Prostate gland (tissue), 2 donors: Measurements from ENCODE around the gene STEAP1B. TPM values are rescaled to one million over a fixed set of nuclear protein-coding genes. Genes with fewer than 3 reads are reported as not detected.

ENCODE experiments used
- DNase-seq: peaks from one replicate; pipeline ENCODE4 v3.0.0-alpha.2; 2019; ENCODE audit warnings: low spot score
- H3K27ac ChIP-seq, 2 donors: fragments of 200-600 bp; sonication (generic); 2 replicates each; pipeline ENCODE4 v1.5.1; 2017 to 2019
- H3K27me3 ChIP-seq: fragments of 200-600 bp; sonication (generic); replicated peaks from 2 replicates; pipeline ENCODE4 v1.5.1; 2019; ENCODE audit not compliant: insufficient read depth
- H3K36me3 ChIP-seq, 2 donors: fragments of 200-600 bp; sonication (generic); 1 replicate in 1 of 2; 2 replicates in 1 of 2; pipeline versions ENCODE4 v1.5.1 to v1.8.1; 2017 to 2019
- H3K4me1 ChIP-seq: fragments of 200-600 bp; sonication (generic); replicated peaks from 2 replicates; pipeline ENCODE4 v1.5.1; 2019
- H3K4me3 ChIP-seq, 2 donors: fragments of 200-600 bp; sonication (generic); 2 replicates each; pipeline ENCODE4 v1.5.1; 2017 to 2019
- H3K9me3 ChIP-seq: fragments of 200-600 bp; sonication (generic); 2 replicates; pipeline ENCODE4 v1.5.1; 2017
- POLR2A ChIP-seq: fragments of 450-650 bp; IDR thresholded peaks from one replicate; pipeline ENCODE4 v1.6.1; 2016; ENCODE audit warnings: antibody characterized with exemption, mild to moderate bottlenecking
- POLR2AphosphoS5 ChIP-seq: sonication (generic); formaldehyde crosslinking; IDR thresholded peaks from one replicate; pipeline ENCODE4 v1.6.1; 2017; ENCODE audit warnings: antibody characterized with exemption
- WGBS: methylation state at CpG from one replicate; pipeline ENCODE4 v1.1.5; 2018; 5-methylcytosine and 5-hydroxymethylcytosine counted together
- intact Hi-C: fragments of 100-400 bp; cut with DNase I; formaldehyde crosslinking; loops from one replicate; pipeline ENCODE4 v1.14.2; 2022
- total RNA-seq, 2 donors: library from RNA; depleted of rRNA; stranded (reverse); fragments of >200 nt; gene quantifications; one replicate each; pipeline ENCODE4 v1.1.0, GENCODE V29; 2016
- TF ChIP-seq, protein P1 (sequence below), 4 experiments: fragments of 200-600 bp in 2 of 4; fragments of 450-650 bp in 2 of 4; sonication (generic) in 2 of 4; IDR thresholded peaks; 1 replicate in 3 of 4; 2 replicates in 1 of 4; pipeline ENCODE4 v1.5.1; 2016 to 2019; ENCODE audit warnings: antibody characterized with exemption in 4 of 4, mild to moderate bottlenecking in 2 of 4, moderate library complexity in 2 of 4

Gene STEAP1B
- total RNA-seq, 2 donors from 2014 or later = 6.4 TPM; not detected in 1

DNA sequence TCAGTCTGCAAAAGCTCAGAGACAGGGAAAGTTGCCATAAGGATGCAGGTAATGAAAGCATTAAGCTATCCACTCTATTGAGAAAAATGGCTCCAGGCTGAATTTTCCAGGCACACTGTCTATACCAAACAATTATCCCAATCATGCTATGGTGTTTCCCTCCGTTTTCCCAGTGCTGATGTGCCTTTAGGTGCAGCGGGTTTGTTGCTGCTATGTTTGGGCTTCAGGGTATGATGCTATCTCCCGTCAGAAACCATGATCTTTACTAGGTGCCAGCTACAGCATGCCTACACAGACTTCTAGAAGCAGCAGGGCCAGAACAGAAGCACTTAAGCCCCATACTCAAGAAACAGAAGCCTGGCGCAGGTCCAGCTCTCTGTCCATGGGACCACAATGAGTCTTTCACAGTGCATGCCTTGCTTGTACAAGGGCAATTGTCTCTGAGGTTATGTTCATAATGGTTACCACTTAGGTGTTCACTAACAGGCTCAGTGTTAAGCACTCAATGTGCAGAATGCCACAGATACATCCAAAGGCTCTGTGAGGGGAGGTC lies 19.4 kb downstream of the STEAP1B start:
- peaks cover 3% of the 10 kb centered on the region for H3K27me3 ChIP-seq
- H3K4me1 ChIP-seq = no peaks in the 10 kb centered on the region
- no peaks in the 10 kb centered on the region for H3K9me3 ChIP-seq
- intact Hi-C loops = no loop called here
- TF ChIP-seq POLR2A (no peak), POLR2AphosphoS5 (no peak)
- TF ChIP-seq, protein P1, sequence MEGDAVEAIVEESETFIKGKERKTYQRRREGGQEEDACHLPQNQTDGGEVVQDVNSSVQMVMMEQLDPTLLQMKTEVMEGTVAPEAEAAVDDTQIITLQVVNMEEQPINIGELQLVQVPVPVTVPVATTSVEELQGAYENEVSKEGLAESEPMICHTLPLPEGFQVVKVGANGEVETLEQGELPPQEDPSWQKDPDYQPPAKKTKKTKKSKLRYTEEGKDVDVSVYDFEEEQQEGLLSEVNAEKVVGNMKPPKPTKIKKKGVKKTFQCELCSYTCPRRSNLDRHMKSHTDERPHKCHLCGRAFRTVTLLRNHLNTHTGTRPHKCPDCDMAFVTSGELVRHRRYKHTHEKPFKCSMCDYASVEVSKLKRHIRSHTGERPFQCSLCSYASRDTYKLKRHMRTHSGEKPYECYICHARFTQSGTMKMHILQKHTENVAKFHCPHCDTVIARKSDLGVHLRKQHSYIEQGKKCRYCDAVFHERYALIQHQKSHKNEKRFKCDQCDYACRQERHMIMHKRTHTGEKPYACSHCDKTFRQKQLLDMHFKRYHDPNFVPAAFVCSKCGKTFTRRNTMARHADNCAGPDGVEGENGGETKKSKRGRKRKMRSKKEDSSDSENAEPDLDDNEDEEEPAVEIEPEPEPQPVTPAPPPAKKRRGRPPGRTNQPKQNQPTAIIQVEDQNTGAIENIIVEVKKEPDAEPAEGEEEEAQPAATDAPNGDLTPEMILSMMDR (IDR thresholded peaks at IDR 0.05) = no peak
- H3K36me3 ChIP-seq = no peaks in the 10 kb centered on the region
- no peak for DNase-seq
- WGBS = 38% methylated on average over 4 of the region's 4 CpGs
- H3K4me3 ChIP-seq = no peak overlapping the region
- no peak overlapping the region for H3K27ac ChIP-seq

- Histone ChIP-seq H3K36me3 (no peaks in the 10 kb centered on the region), H3K27me3 (peaks cover 3% of the 10 kb centered on the region), H3K4me1 (no peaks in the 10 kb centered on the region), H3K27ac (no peak overlapping the region), H3K9me3 (no peaks in the 10 kb centered on the region), H3K4me3 (no peak overlapping the region)
- 49% methylated on average over 10 of the region's 10 CpGs for WGBS
- TF ChIP-seq, protein P1 (IDR thresholded peaks at IDR 0.05) = no peak
- TF ChIP-seq POLR2A (no peak), POLR2AphosphoS5 (no peak)
- intact Hi-C loops = no loop called here
- DNase-seq = no peak
Observed at GRCh38 chr7:22477876-22478450, 22.0 kb downstream of the STEAP1B start.

GRCh38 chr7:22477262-22477661 lies 22.7 kb downstream of the STEAP1B start:
- 96% methylated on average over 4 of the region's 4 CpGs for WGBS
- H3K27ac ChIP-seq = no peak overlapping the region
- no peaks in the 10 kb centered on the region for H3K4me1 ChIP-seq
- intact Hi-C loops = no loop called here
- TF ChIP-seq POLR2AphosphoS5 = no peak
- TF ChIP-seq, protein P1 (IDR thresholded peaks at IDR 0.05) = no peak
- no peak for TF ChIP-seq POLR2A
- H3K9me3 ChIP-seq = no peaks in the 10 kb centered on the region
- H3K4me3 ChIP-seq = no peak overlapping the region
- no peaks in the 10 kb centered on the region for H3K36me3 ChIP-seq
- no peak for DNase-seq
- H3K27me3 ChIP-seq = peaks cover 3% of the 10 kb centered on the region

GRCh38 chr7:22476824-22477223 lies 23.2 kb downstream of the STEAP1B start:
- H3K36me3 ChIP-seq = no peaks in the 10 kb centered on the region
- no peak for DNase-seq
- no peak overlapping the region for H3K4me3 ChIP-seq
- WGBS = 97% methylated on average over 6 of the region's 6 CpGs
- H3K27ac ChIP-seq = no peak overlapping the region
- TF ChIP-seq POLR2A = no peak
- TF ChIP-seq POLR2AphosphoS5 = no peak
- TF ChIP-seq, protein P1 (IDR thresholded peaks at IDR 0.05) = no peak
- intact Hi-C loops = no loop called here
- no peaks in the 10 kb centered on the region for H3K9me3 ChIP-seq
- H3K27me3 ChIP-seq = peaks cover 3% of the 10 kb centered on the region
- H3K4me1 ChIP-seq = no peaks in the 10 kb centered on the region

DNA sequence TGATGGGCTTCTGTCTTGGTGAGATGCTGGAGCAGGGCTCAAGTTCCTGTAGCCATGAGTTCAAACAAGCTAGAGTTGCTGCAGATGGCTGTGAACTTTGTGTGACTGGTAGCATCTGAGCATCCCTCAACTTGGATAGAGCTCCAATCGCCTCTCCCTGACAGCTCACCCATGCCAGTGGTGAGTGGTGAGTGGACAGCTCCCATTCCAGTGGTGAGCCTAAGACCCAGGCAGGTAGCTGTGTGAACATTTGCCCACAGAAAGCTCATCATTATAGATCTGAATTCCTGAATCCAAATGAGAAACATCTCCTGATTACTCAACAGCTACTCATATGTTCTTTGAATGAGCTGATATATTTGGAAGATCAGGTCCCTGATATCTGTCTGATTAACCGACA lies 25.3 kb downstream of the STEAP1B start:
- DNase-seq = no peak
- Histone ChIP-seq H3K27ac (no peak overlapping the region), H3K36me3 (no peaks in the 10 kb centered on the region), H3K9me3 (no peaks in the 10 kb centered on the region), H3K4me1 (no peaks in the 10 kb centered on the region), H3K27me3 (peaks cover 3% of the 10 kb centered on the region), H3K4me3 (no peak overlapping the region)
- intact Hi-C loops = no loop called here
- 96% methylated on average over 2 of the region's 2 CpGs for WGBS
- no peak for TF ChIP-seq POLR2A
- no peak for TF ChIP-seq POLR2AphosphoS5
- TF ChIP-seq, protein P1 (IDR thresholded peaks at IDR 0.05) = no peak
